Liver (tissue), 9 donors: ENCODE results near the gene GPRC5B. TPM values are rescaled to one million over a fixed set of nuclear protein-coding genes. Genes with fewer than 3 reads are reported as not detected.

ENCODE experiments used
- DNase-seq: peaks from one replicate; pipeline ENCODE4 v3.0.0-alpha.2; 2017; ENCODE audit warnings: low spot score
- H3K27ac ChIP-seq, 2 donors: one replicate each; pipeline ENCODE4 v1.7.0; 2013; ENCODE audit warnings: inconsistent platforms in 2 of 2, low read length in 2 of 2, control low read depth in 1 of 2, low read depth in 1 of 2, mild to moderate bottlenecking in 1 of 2
- H3K27me3 ChIP-seq, 4 donors: one replicate each; pipeline versions ENCODE4 v1.6.1 to v1.7.0; 2013; ENCODE audit warnings: low read length in 3 of 4, inconsistent platforms in 1 of 4, mild to moderate bottlenecking in 1 of 4, moderate library complexity in 1 of 4; ENCODE audit not compliant: control insufficient read depth in 4 of 4, insufficient read depth in 4 of 4
- H3K36me3 ChIP-seq, 4 donors: one replicate each; pipeline versions ENCODE4 v1.6.1 to v1.7.0; 2013; ENCODE audit warnings: low read length in 3 of 4, mild to moderate bottlenecking in 3 of 4, low read depth in 1 of 4, moderate library complexity in 1 of 4; ENCODE audit not compliant: control insufficient read depth in 4 of 4, insufficient read depth in 3 of 4
- H3K4me1 ChIP-seq, 4 donors: one replicate each; pipeline versions ENCODE4 v1.6.1 to v1.7.0; 2013; ENCODE audit warnings: low read length in 3 of 4, mild to moderate bottlenecking in 3 of 4, moderate library complexity in 1 of 4; ENCODE audit not compliant: control insufficient read depth in 4 of 4, insufficient read depth in 4 of 4
- H3K4me3 ChIP-seq, 3 donors: one replicate each; pipeline versions ENCODE4 v1.6.1 to v1.7.0; 2013; ENCODE audit warnings: low read length in 3 of 3, control low read depth in 1 of 3, low read depth in 1 of 3, mild to moderate bottlenecking in 1 of 3
- H3K9ac ChIP-seq, 2 donors: one replicate each; pipeline ENCODE4 v1.7.0; 2013; ENCODE audit warnings: low read length in 2 of 2, mild to moderate bottlenecking in 2 of 2, moderate library complexity in 2 of 2, control low read depth in 1 of 2, low read depth in 1 of 2
- H3K9me3 ChIP-seq, 4 donors: one replicate each; pipeline versions ENCODE4 v1.6.1 to v1.7.0; 2013; ENCODE audit warnings: low read length in 3 of 4; ENCODE audit not compliant: control insufficient read depth in 4 of 4
- FOXA1 ChIP-seq: IDR thresholded peaks from 2 replicates; pipeline ENCODE4 v1.6.1; 2016; ENCODE audit warnings: antibody characterized with exemption
- HNF4A ChIP-seq, 2 donors: conservative IDR thresholded peaks; 2 replicates each; pipeline ENCODE4 v1.6.1; 2016; ENCODE audit warnings: antibody characterized with exemption in 2 of 2, mild to moderate bottlenecking in 2 of 2
- HNF4G ChIP-seq: IDR thresholded peaks from 2 replicates; pipeline ENCODE4 v1.6.1; 2016; ENCODE audit warnings: antibody characterized with exemption
- JUND ChIP-seq, 2 donors: IDR thresholded peaks; 2 replicates each; pipeline ENCODE4 v1.6.1; 2016; ENCODE audit warnings: antibody characterized with exemption in 2 of 2
- NR2F2 ChIP-seq: IDR thresholded peaks from 2 replicates; pipeline ENCODE4 v1.6.1; 2016; ENCODE audit warnings: antibody characterized with exemption
- RAD21 ChIP-seq, 2 donors: IDR thresholded peaks; 2 replicates each; pipeline ENCODE4 v1.6.1; 2016; ENCODE audit warnings: antibody characterized with exemption in 2 of 2, mild to moderate bottlenecking in 2 of 2
- SP1 ChIP-seq: IDR thresholded peaks from 2 replicates; pipeline ENCODE4 v1.6.1; 2018; ENCODE audit warnings: antibody characterized with exemption, mild to moderate bottlenecking
- YY1 ChIP-seq: IDR thresholded peaks from 2 replicates; pipeline ENCODE4 v1.6.1; 2016; ENCODE audit warnings: antibody characterized with exemption, mild to moderate bottlenecking
- WGBS: extraction: QIAGEN DNeasy Blood & Tissue Kit; methylation state at CpG from one replicate; pipeline ENCODE4 v1.1.7; 2013; 5-methylcytosine and 5-hydroxymethylcytosine counted together
- polyA plus RNA-seq, 2 donors: library from polyadenylated mRNA; stranded (reverse) in 1 of 2; unstranded in 1 of 2; fragments of 200-250 nt in 1 of 2; fragments of >200 nt in 1 of 2; fragmentation: Nextera tagmentation in 1 of 2; extraction: Ambion mirVana in 1 of 2; gene quantifications; one replicate each; pipeline versions ENCODE4 v1.2.1 to v1.2.3, GENCODE V29; 2013 to 2015
- total RNA-seq, 2 donors: library from RNA; depleted of rRNA; stranded (reverse); fragments of >200 nt; gene quantifications; one replicate each; pipeline ENCODE4 v1.2.3, GENCODE V29; 2014
- TF ChIP-seq, protein P1 (sequence below): IDR thresholded peaks from 2 replicates; pipeline ENCODE4 v1.6.1; 2016; ENCODE audit warnings: antibody characterized with exemption
- TF ChIP-seq, protein P2 (sequence below): fragments of 150-350 bp; IDR thresholded peaks from 2 replicates; pipeline ENCODE4 v1.5.1; 2017; ENCODE audit warnings: improper control_type of control experiment, low read depth, low read length; ENCODE audit not compliant: missing input control
- donor health status: healthy.
- donor health status: healthy.
- donor health status: healthy.
- donor health status: healthy.
- donor health status: healthy.

Gene GPRC5B
- total and polyA plus RNA-seq, 4 donors: 1.5 to 4.7 (median 2.7) TPM

DNA sequence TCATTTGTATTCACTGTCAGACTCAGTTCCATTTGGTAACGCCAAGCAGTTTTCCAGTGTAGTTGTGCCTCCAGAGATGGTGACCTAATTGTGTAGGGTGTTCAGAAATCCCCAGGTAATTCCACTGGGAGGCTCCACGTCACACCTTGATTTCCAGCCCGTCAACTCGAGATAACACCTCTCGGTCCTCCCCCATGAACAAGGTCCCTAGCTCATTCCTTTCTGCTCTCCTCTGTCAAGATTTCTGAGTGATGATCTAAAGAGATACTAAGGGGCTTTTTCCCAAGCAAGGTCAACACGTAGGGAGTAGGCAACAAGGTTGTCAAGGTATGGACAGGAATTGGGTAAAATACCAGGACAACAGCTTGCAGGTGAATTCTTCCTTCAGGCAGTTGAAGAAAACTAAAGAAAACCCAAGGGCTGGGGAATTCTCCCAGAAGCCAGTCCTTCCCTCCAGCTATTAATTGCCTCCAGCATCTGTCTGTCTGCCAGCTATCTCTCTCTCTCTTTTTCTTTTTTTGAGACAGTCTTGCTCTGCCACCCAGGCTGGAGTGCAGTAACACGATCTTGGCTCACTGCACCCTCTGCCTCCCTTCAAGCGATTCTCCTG is 31.4 kb downstream of the GPRC5B start (continued):
- TF ChIP-seq, protein P1, sequence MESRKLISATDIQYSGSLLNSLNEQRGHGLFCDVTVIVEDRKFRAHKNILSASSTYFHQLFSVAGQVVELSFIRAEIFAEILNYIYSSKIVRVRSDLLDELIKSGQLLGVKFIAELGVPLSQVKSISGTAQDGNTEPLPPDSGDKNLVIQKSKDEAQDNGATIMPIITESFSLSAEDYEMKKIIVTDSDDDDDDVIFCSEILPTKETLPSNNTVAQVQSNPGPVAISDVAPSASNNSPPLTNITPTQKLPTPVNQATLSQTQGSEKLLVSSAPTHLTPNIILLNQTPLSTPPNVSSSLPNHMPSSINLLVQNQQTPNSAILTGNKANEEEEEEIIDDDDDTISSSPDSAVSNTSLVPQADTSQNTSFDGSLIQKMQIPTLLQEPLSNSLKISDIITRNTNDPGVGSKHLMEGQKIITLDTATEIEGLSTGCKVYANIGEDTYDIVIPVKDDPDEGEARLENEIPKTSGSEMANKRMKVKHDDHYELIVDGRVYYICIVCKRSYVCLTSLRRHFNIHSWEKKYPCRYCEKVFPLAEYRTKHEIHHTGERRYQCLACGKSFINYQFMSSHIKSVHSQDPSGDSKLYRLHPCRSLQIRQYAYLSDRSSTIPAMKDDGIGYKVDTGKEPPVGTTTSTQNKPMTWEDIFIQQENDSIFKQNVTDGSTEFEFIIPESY: no peak
- TF ChIP-seq NR2F2 (no peak), HNF4A (conservative IDR thresholded peaks at IDR 0.05) (no peak), HNF4G (no peak)
- TF ChIP-seq, protein P2, sequence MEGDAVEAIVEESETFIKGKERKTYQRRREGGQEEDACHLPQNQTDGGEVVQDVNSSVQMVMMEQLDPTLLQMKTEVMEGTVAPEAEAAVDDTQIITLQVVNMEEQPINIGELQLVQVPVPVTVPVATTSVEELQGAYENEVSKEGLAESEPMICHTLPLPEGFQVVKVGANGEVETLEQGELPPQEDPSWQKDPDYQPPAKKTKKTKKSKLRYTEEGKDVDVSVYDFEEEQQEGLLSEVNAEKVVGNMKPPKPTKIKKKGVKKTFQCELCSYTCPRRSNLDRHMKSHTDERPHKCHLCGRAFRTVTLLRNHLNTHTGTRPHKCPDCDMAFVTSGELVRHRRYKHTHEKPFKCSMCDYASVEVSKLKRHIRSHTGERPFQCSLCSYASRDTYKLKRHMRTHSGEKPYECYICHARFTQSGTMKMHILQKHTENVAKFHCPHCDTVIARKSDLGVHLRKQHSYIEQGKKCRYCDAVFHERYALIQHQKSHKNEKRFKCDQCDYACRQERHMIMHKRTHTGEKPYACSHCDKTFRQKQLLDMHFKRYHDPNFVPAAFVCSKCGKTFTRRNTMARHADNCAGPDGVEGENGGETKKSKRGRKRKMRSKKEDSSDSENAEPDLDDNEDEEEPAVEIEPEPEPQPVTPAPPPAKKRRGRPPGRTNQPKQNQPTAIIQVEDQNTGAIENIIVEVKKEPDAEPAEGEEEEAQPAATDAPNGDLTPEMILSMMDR: no peak

DNA sequence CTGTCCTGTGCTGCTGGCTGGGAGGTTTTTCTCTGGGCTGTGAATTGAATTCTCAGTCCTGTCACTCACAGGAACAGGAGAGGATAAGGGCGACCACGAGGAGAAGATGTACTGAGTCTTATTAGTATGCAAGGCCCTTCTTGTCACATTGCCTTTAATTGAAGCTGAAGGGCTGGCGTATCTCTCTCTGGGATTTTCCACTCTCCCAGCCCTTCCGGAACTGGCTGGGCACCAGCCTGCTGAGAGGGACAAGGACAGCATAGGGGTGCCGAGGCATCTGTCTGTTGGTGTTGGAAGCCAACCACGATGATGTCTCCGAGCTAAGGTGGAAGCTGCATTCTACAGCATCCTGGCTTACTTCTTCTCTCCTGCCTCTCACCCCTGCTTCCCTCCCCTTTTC is 33.2 kb downstream of the GPRC5B start:
- DNase-seq: no peak
- no peaks in the 10 kb centered on the region for H3K36me3 ChIP-seq
- no peak overlapping the region for H3K27ac ChIP-seq
- H3K27me3 ChIP-seq: no peaks in the 10 kb centered on the region
- H3K4me3 ChIP-seq: no peak overlapping the region
- H3K9ac ChIP-seq: no peak overlapping the region
- TF ChIP-seq HNF4G (no peak), RAD21 (IDR thresholded peaks at IDR 0.05) (peak in 1 of 2 donors; percentile 19)
- WGBS: 74% methylated on average over 7 of the region's 7 CpGs
- no peaks in the 10 kb centered on the region for H3K9me3 ChIP-seq
- no peaks in the 10 kb centered on the region for H3K4me1 ChIP-seq

DNA sequence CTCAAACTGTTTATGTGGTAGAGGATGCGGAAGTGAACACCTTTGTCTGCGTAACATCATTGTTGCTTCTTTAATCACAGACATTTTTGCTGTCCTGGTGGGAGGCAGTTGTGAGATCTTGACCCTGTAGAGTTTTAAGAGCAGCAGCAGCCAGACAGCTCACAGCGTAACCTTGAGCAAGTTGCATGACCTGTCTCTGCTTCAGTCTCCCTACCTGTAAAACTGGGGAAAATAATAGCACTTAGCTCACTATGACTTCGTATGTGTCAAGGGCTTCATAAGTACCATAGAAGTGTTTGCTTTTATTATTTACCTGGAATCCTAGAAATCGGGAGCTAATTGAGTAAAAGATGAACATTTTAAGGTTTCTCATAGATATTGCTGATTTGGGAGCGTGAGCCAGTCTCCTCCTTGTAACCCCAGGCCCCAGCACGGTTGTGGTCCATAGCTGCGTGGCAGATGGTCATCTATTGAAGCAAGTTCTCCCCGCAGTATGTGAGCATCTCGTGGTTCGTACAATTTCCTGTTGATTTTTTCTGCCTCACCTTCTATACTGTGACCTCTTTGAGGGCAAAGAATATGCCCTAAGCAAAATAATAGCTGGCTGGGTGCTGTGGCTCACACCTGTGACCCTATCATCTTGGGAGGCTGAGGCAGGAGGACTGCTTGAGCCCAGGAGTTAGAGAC is 34.4 kb downstream of the GPRC5B start:
- Histone ChIP-seq H3K36me3 (no peaks in the 10 kb centered on the region), H3K9ac (no peak overlapping the region), H3K27ac (no peak overlapping the region), H3K4me1 (no peaks in the 10 kb centered on the region), H3K9me3 (no peaks in the 10 kb centered on the region), H3K4me3 (no peak overlapping the region), H3K27me3 (no peaks in the 10 kb centered on the region)
- no peak for DNase-seq
- TF ChIP-seq NR2F2 (no peak), YY1 (no peak), HNF4A (conservative IDR thresholded peaks at IDR 0.05) (no peak)
- WGBS: 93% methylated on average over 11 of the region's 11 CpGs

DNA sequence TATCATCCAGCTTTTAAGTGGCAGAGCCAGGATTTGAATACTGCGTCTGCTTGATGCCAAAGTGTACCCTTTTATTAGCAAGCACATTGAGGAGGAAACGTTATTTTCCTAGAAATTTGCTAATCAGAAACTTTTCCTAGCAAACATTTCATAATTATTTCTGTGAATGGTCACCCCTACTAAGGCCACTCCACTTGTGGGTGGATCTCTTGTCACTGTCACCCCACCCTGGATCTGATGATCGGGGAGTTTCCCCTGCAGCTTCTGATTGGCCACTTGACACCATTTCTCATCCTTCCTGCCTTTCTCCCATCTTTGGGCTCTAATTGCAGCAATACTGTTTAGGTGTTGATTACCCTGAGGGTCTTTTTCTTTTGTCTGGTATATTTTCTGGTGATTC is 35.9 kb downstream of the GPRC5B start:
- WGBS: 65% methylated on average over 3 of the region's 3 CpGs
- no peaks in the 10 kb centered on the region for H3K27me3 ChIP-seq
- H3K9me3 ChIP-seq: no peaks in the 10 kb centered on the region
- no peak overlapping the region for H3K4me3 ChIP-seq
- H3K27ac ChIP-seq: no peak overlapping the region
- H3K9ac ChIP-seq: no peak overlapping the region
- no peak for DNase-seq
- no peaks in the 10 kb centered on the region for H3K4me1 ChIP-seq
- TF ChIP-seq, protein P2: no peak
- TF ChIP-seq JUND (IDR thresholded peaks at IDR 0.05) (no peak), HNF4G (no peak), SP1 (no peak), FOXA1 (no peak)
- no peaks in the 10 kb centered on the region for H3K36me3 ChIP-seq
